DOHH2 (cell line): ENCODE data around the gene ANKRD55.

ENCODE experiments used
- H3F3A ChIP-seq: fragments of 200-600 bp; sonication (generic), shearing (Covaris generic); 2 replicates; pipeline ENCODE4 v1.6.0; 2016; ENCODE audit warnings: antibody characterized with exemption, mild to moderate bottlenecking; ENCODE audit not compliant: control insufficient read depth, insufficient read depth
- H3K27ac ChIP-seq: fragments of 200-600 bp; sonication (generic); 2 replicates; pipeline ENCODE4 v1.5.1; 2014; ENCODE audit warnings: low read depth, mild to moderate bottlenecking, low read length, moderate library complexity
- H3K27me3 ChIP-seq: fragments of 200-600 bp; sonication (generic); 2 replicates; pipeline ENCODE4 v1.6.1; 2014; ENCODE audit warnings: mild to moderate bottlenecking, low read length, mixed read lengths; ENCODE audit not compliant: control insufficient read depth
- H3K36me3 ChIP-seq: fragments of 200-600 bp; sonication (generic); 2 replicates; pipeline ENCODE4 v1.6.1; 2014; ENCODE audit warnings: mild to moderate bottlenecking, low read length, moderate library complexity, mixed read lengths; ENCODE audit not compliant: control insufficient read depth
- H3K4me1 ChIP-seq: fragments of 200-600 bp; sonication (generic); 2 replicates; pipeline ENCODE4 v1.6.1; 2014; ENCODE audit warnings: mild to moderate bottlenecking, low read length, mixed read lengths; ENCODE audit not compliant: control insufficient read depth
- H3K4me2 ChIP-seq: fragments of 200-600 bp; sonication (generic); 2 replicates; pipeline ENCODE4 v1.6.0; 2014; ENCODE audit warnings: mild to moderate bottlenecking, low read length, moderate library complexity
- H3K4me3 ChIP-seq: fragments of 200-600 bp; sonication (generic); 2 replicates; pipeline ENCODE4 v1.5.1; 2014; ENCODE audit warnings: mild to moderate bottlenecking, low read length, mixed read lengths
- H3K79me2 ChIP-seq: fragments of 200-600 bp; sonication (generic); 2 replicates; pipeline ENCODE4 v1.6.1; 2014; ENCODE audit warnings: mild to moderate bottlenecking, low read length, mixed read lengths; ENCODE audit not compliant: control insufficient read depth
- H3K9me2 ChIP-seq: fragments of 200-600 bp; sonication (generic); replicated peaks from 2 replicates; pipeline ENCODE4 v1.6.1; 2014; ENCODE audit warnings: mild to moderate bottlenecking, low read length, mixed read lengths; ENCODE audit not compliant: control insufficient read depth
- H3K9me3 ChIP-seq: fragments of 200-600 bp; sonication (generic); 2 replicates; pipeline ENCODE4 v1.6.1; 2014; ENCODE audit warnings: antibody characterized with exemption, low read length, mixed read lengths; ENCODE audit not compliant: control insufficient read depth, insufficient read depth
- H4K20me1 ChIP-seq: fragments of 200-600 bp; sonication (generic); 2 replicates; pipeline ENCODE4 v1.6.0; 2014; ENCODE audit warnings: low read depth, mild to moderate bottlenecking, antibody characterized with exemption, low read length, moderate library complexity; ENCODE audit not compliant: control insufficient read depth, insufficient read depth
- CTCF ChIP-seq: fragments of 200-600 bp; sonication (generic); IDR thresholded peaks from one replicate; pipeline ENCODE4 v1.5.1; 2014; ENCODE audit warnings: antibody characterized with exemption, mild to moderate bottlenecking, low read depth, low read length; ENCODE audit not compliant: poor library complexity, severe bottlenecking
- EZH2phosphoT487 ChIP-seq: fragments of 200-600 bp; sonication (generic); IDR thresholded peaks from 2 replicates; pipeline ENCODE4 v1.6.1; 2017; ENCODE audit warnings: borderline replicate concordance, mild to moderate bottlenecking, antibody characterized with exemption, low read length, moderate library complexity, mixed read lengths

ANKRD55 gene

GRCh38 chr5:56168066-56168478 is 65.1 kb downstream of the ANKRD55 start:
- TF ChIP-seq CTCF, result no peak
- TF ChIP-seq EZH2phosphoT487, result no peak
- H3K4me1 ChIP-seq, result no peaks in the 10 kb centered on the region
- H3K9me2 ChIP-seq, result no peaks in the 10 kb centered on the region
- H3F3A ChIP-seq, result no peaks in the 10 kb centered on the region
- no peaks in the 10 kb centered on the region for H3K79me2 ChIP-seq
- H3K4me2 ChIP-seq, result no peak overlapping the region
- no peak overlapping the region for H3K4me3 ChIP-seq
- H3K36me3 ChIP-seq, result no peaks in the 10 kb centered on the region
- no peaks in the 10 kb centered on the region for H3K9me3 ChIP-seq
- H3K27me3 ChIP-seq, result peaks cover 8% of the 10 kb centered on the region; the same call in 1 of the 2 replicates
- no peaks in the 10 kb centered on the region for H4K20me1 ChIP-seq
- no peak overlapping the region for H3K27ac ChIP-seq

GRCh38 chr5:56167519-56167918 is 65.6 kb downstream of the ANKRD55 start:
- H4K20me1 ChIP-seq, result no peaks in the 10 kb centered on the region
- H3K4me2 ChIP-seq, result no peak overlapping the region
- H3K27ac ChIP-seq, result no peak overlapping the region

GRCh38 chr5:56166671-56167385 is 66.3 kb downstream of the ANKRD55 start:
- no peaks in the 10 kb centered on the region for H3K4me1 ChIP-seq
- peaks cover 13% of the 10 kb centered on the region; the same call in 1 of the 2 replicates for H3K27me3 ChIP-seq
- no peak for TF ChIP-seq CTCF
- no peak for TF ChIP-seq EZH2phosphoT487
- no peak overlapping the region for H3K4me3 ChIP-seq
- H3K27ac ChIP-seq, result no peak overlapping the region
- H3K9me2 ChIP-seq, result no peaks in the 10 kb centered on the region
- no peaks in the 10 kb centered on the region for H3K9me3 ChIP-seq
- H4K20me1 ChIP-seq, result no peaks in the 10 kb centered on the region
- no peaks in the 10 kb centered on the region for H3K79me2 ChIP-seq
- H3F3A ChIP-seq, result no peaks in the 10 kb centered on the region
- no peak overlapping the region for H3K4me2 ChIP-seq
- H3K36me3 ChIP-seq, result no peaks in the 10 kb centered on the region

More at GRCh38 chr5:56167519-56167918, 65.6 kb downstream of the ANKRD55 start:
- no peak for TF ChIP-seq CTCF
- no peak for TF ChIP-seq EZH2phosphoT487
- Histone ChIP-seq H3K27me3 (peaks cover 9% of the 10 kb centered on the region; the same call in 1 of the 2 replicates), H3F3A (no peaks in the 10 kb centered on the region), H3K79me2 (no peaks in the 10 kb centered on the region), H3K4me1 (no peaks in the 10 kb centered on the region), H3K9me2 (no peaks in the 10 kb centered on the region), H3K4me3 (no peak overlapping the region), H3K9me3 (no peaks in the 10 kb centered on the region), H3K36me3 (no peaks in the 10 kb centered on the region)
